GM21723 (cell line): ENCODE measurements around the gene TNRC18.

Experiments used
- ATAC-seq: cut with Tn5 transposase; IDR thresholded peaks from one replicate; pipeline ENCODE4 v1.9.1; 2021; ENCODE audit warnings: mild to moderate bottlenecking, moderate library complexity; ENCODE audit not compliant: unreplicated experiment

Gene TNRC18

GRCh38 chr7:5428478-5429252, 5.0 kb upstream of the TNRC18 start:
- no peak for ATAC-seq

DNA sequence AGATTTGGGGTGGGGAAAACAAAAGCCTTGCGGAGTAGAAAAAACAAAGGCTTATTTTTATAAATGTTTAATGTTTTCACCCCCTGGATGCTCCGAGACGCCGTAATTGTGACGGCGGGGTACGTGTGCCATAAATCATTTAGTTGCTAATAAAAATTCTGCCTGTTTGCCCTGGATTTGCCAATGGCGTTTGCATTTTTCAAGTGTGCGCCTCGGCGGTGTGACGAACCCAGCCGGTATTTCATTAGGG, 2.5 kb upstream of the TNRC18 start:
- no peak for ATAC-seq

DNA sequence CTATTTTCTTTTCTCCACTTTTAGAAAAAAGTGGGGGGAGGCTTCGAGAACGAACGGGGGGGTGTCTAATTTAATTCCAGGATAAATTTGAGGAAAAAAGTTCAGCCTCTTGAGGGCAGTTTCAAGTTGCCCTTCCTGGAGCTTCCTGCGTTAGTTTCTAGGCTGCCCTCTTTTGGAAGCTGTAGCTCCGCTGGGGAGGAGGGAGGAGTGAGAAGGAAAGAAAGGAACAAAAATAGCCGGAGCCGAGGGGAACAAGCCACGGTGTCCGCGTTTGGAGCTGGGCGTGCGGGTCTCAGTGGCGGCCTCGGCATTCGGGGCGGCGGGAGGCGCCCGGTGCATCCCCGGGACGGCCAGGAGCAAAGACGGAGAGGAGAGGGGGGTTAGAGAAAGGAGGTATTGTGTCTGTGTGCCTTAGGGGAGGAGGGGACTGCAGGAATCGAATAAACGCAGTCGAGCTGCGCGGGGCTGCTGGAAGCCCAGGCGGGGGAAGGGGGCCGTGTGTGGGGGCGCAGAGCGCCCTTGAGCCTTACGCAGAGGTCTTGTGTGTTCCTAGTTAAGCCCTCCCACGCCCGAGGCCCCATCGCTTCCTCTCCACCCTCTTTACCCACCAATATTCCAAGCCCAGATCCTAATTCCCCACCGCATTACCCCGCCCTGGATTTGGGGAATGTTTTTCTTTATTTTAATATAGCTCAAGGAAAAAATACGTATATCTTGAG, 2.0 kb upstream of the TNRC18 start:
- no peak for ATAC-seq

DNA sequence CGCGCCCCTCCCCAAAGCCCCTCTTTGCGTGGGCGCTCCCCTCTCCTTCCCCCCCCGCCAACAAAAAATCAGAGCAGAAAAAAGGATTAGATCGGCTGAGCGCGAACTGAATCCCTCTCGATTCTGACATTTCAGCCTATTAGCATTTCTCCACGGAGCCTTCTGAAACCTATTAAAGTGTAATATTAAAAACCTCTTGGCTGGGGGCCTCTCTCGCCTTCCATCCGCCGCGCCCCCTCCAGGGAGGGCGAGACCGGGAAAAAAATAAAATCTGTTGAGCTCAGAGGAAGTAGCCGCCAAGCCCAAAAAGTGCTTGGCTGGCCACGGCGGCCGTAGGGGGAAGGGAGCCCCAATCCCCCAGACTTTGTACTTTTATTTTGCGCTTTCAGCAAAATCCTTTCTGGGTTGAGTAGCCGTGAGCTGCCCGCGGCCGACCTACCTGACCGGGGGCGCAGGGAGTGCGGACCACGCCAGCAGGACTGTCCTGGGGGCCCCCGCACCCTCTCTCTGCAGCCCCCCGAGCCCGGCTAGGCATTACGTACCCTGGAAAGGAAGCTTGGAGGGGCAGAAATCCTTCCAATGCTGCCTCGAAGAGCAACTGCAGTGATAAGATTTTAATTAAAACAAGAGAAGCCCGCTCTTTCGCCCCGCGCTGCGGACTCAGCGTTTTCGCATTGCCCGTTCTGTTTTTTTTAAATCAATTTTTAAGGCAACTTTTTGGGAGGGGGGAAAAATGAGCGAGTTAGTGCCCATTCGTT, 1.3 kb upstream of the TNRC18 start:
- ATAC-seq: no peak

DNA sequence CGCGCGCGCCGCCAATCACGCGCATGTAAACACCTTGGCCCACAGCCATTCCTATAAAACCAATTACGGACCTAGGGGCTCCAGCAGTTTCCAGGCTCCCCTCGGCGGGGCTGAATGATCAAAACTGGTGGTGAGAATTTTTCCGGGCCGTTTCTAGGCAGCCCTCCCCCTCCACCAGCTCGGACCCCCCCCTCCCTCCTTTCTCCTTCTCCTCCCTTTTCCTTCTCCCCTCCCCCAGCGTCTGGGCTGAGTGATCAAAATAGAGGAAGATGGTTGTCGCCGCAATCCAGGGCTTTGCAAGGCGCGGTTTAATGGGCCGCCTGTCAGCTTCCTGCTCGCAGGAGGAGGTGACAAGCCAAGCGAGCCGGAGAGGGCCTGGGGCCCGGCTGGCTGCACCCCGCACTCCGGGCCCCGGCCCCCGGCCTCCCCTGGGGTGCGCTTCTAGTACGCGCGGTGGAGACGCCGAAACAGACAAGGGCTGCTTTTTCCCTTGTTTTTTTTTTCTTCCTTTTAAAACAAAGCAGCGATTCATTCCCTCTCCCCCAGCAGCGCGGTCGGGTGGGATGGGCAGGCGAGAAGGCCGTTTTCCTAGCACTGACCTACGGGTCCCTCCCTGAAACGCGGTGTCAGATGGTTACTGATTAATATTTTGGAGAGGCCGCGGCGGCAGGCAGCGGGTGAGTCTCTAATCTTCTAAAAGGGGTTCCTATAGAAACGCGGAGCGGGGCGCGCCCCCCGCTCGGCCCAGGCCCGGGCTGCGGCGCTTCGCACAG, 528 bp upstream of the TNRC18 start:
- no peak for ATAC-seq

GRCh38 chr7:5422396-5423305, 983 bp downstream of the TNRC18 start:
- no peak for ATAC-seq

- no peak for ATAC-seq
Observed at GRCh38 chr7:5421714-5422395, 1.8 kb downstream of the TNRC18 start.

DNA sequence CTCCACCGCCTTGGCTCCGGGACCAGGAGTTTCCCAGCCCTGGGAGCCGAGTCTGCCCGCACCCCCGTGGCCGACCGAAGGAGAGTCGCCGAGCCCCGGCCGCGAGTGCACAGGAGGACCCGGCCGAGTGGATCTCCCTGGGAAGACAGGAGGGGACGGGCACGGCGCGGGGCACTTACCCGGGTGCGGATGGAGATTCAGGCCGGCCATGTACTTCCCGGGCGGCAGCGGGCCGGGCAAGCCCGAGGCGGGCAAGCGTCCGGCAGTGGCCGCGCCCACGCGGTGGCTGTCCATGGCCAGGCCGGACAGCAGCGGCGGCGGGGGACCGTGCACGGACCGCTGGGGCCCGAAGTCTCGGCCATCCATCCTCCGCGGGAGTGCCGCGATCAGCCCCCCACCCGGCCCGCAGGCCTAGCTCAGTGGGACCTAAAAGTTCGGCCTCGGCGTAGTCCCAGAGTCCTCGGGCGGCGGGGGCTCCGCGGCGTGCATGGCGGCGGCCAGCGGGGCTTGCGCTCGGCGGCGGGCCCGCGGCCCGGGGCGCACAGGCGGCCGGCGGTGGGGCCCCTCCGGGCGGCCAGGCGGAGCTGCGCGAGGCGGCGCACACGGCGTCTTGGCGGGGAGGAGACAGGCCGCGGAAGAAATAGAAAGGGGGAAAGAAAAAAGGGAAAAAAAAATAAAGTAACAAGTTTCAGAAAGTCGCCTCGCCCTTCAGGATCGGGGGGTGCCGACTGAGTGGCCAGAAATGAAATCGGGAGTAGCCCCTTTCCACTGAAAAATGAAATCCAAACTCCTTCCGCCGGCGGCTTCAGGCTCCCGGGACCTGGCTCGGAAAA, 2.5 kb downstream of the TNRC18 start:
- no peak for ATAC-seq

GRCh38 chr7:5420067-5420880, 3.4 kb downstream of the TNRC18 start:
- ATAC-seq: no peak

DNA sequence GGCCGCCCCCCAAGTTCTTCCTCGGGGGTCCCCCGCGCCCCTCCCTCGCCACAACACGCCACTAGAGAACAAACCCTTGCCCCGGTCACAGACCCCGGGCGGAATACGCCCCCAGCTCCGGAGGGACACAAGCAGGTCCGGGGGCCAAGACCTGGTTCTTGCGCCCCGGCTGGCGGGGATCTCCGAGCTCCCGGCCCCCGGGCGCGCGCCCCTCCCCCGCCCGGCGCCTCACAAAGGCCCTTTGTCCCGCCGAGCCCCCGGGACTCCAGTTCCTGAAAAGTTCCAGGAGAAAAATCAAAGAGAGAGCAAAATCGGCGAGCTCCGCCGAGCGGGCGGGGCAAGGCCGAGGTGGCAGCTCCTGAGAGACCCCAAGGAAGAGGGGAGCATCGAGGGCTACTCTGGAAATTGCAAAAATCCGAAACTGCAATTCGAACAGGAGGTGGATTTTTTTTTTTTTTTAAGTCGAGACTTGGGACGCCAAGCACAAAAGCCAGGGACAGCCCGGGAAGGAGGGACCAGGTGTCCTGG, 4.0 kb downstream of the TNRC18 start:
- no peak for ATAC-seq

GRCh38 chr7:5418285-5418582, 5.4 kb downstream of the TNRC18 start:
- ATAC-seq: no peak

DNA sequence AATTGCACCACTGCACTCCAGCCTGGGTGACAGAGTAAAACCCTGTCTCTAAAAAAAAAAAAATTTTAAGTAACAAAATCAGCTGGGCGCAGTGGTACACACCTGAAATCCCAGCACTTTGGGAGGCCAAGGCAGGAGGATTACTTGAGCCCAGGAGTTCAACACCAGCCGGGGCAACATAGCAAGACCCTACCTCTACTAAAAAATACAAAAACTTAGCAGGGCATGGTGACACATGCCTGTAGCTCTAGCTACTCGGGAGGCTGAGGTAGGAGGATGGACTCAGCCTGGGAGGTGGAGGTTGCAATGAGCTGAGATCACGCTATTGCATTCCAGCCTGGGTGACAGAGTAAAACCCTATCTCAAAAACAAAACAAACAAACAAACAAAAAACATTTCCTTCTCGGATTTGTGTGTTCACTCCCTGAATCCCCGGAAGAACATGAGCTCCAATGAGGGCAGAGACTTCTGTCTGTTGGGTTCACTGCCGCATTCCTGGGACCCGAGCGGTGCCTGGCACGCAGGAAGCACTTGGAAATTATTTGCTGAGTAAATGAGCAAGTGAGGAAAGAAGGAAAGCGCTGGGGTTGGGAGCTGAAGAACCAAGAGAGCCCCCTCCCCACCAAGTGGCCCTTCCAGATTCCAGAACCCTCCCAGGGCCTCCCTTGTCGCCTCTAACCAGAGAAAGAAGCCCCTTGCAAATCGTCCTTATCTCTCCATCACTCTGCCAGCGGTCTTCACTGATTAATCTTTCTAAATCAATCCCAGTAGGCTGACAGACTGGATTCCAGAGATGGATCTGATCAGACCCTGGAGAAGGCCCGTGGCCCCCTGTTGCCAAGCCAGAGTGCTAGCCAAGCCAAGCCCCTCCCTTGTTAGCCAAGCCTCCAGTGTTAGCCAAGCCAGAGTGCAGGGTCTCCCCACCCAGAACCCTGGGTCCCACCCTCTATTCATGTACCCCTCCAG, 6.2 kb downstream of the TNRC18 start:
- ATAC-seq: no peak

DNA sequence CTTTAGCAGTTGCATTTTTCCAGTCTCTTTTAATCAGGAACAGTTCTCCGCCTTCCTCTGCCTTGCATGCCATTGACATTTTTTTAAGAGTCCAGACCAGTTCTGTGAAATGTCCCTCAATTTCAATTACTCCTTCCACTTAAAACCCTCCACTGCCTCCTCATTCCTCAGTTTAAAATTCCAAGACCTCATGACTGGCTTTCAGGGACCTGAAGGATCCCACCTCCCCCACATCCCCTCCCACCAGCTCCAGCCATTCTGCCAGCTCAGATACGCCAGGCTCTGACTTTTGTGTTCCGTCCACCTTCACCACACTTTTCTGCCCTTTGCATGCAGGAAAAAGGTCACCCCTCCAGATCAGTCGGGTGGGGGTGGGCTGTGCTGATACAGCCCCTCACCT, 8.7 kb downstream of the TNRC18 start:
- no peak for ATAC-seq

DNA sequence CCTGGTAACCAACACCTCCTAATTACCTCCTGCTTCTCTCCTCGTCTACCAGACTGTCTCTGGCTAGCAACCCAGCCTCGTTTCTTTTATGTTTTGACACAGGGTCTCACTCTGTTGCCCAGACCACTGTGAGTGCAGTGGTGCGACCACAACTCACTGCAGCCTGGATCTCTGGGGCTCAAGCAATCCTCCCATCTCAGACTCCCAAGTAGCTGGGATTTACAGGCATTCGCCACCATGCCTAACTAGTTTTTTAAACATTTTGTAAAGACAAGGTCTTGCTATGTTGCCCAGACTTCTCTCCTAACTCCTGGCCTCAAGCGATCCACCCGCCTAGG, 10.2 kb downstream of the TNRC18 start:
- no peak for ATAC-seq

DNA sequence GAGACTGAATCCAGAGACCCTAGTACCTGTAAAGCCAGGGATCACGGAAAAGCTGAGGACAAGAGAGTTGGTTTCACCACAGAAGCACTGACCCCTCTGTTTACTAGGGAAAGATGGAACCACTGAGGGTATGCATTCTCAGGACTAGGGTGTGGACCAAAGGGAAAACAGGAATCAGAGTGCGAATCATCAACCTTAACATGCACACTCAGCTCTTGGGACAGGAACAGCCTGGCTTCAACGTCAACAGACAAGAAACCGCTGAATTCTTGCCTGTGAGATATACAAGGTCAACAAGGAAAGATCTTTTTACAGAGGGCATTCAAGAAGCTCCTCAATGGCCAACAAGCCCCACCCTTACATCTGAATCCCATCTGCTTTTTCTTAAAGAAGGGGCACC, 14.9 kb downstream of the TNRC18 start:
- ATAC-seq: no peak

- no peak for ATAC-seq
Observed at GRCh38 chr7:5406957-5407945, 16.4 kb downstream of the TNRC18 start.
